K562 (cell line): ENCODE data around the gene CTDSP2. TPM values are rescaled to one million over a fixed set of nuclear protein-coding genes. Genes with fewer than 3 reads are reported as not detected.

Source experiments
- ATAC-seq: fragments of 200-7000 bp; cut with Tn5 transposase; 3 replicates; pipeline ENCODE4 v1.9.1; 2020; ENCODE audit warnings: moderate library complexity
- BruUV-seq: library from RNA; stranded (reverse); fragments of 400-500 nt; replicated peaks from 2 replicates; lab custom pipeline; 2021; lab: Mats Ljungman, UMichigan
- CTCF ChIA-PET: fragments of 300-600 bp; formaldehyde crosslinking; extraction: SDS; loops from one replicate; lab custom pipeline; 2021; ENCODE audit warnings: low intra/inter-chr PET ratio; lab: Yijun Ruan, JAX
- POLR2A ChIA-PET: fragments of 300-600, 350-650 bp; sonication (Branson Sonifier 250); formaldehyde crosslinking; extraction: SDS; loops from one replicate; lab custom pipeline; 2021; ENCODE audit warnings: antibody characterized with exemption, inconsistent platforms; lab: Yijun Ruan, JAX
- DNase-seq, 4 experiments: peaks; one replicate each; pipeline versions ENCODE4 v3.0.0 to v3.0.0-alpha.2; 2011 to 2018; ENCODE audit warnings: low spot score in 3 of 4, mixed read lengths in 3 of 4; ENCODE audit errors: extremely low read depth in 1 of 4
- FAIRE-seq: peaks from 2 replicates; lab custom pipeline; 2011; peaks lifted over from hg19 to GRCh38; lab: Jason Lieb, UNC
- H2AFZ ChIP-seq: 2 replicates; pipeline ENCODE4 v1.6.0; 2011; ENCODE audit warnings: low read depth, low read length, control low read depth, inconsistent platforms
- H3K27ac ChIP-seq: fragments of 200-600 bp; 3 replicates; pipeline ENCODE4 v1.8.0; 2011; ENCODE audit warnings: low read depth, mild to moderate bottlenecking, control low read depth, inconsistent platforms, low read length, moderate library complexity, mixed read lengths; ENCODE audit errors: extremely low read depth
- H3K27me3 ChIP-seq, 2 experiments: fragments of 300-600 bp in 1 of 2; 2 replicates in 1 of 2; 3 replicates in 1 of 2; pipeline versions ENCODE4 v1.6.0 to v1.8.0; 2011; ENCODE audit warnings: inconsistent platforms in 2 of 2, low read length in 2 of 2, mild to moderate bottlenecking in 1 of 2, mixed read lengths in 1 of 2, moderate library complexity in 1 of 2; ENCODE audit not compliant: control insufficient read depth in 2 of 2, insufficient read depth in 2 of 2
- H3K36me3 ChIP-seq: fragments of 300-600 bp; 3 replicates; pipeline ENCODE4 v1.8.0; 2011; ENCODE audit warnings: mild to moderate bottlenecking, low read length, inconsistent platforms; ENCODE audit not compliant: control insufficient read depth, insufficient read depth
- H3K4me1 ChIP-seq, 2 experiments: fragments of 200-600 bp in 1 of 2; replicated peaks in 1 of 2; 2 replicates in 1 of 2; 3 replicates in 1 of 2; pipeline versions ENCODE4 v1.5.1 to v1.8.0; 2011; ENCODE audit warnings: inconsistent platforms in 2 of 2, low read length in 2 of 2, mild to moderate bottlenecking in 1 of 2, mixed read lengths in 1 of 2, moderate library complexity in 1 of 2; ENCODE audit not compliant: control insufficient read depth in 2 of 2, insufficient read depth in 2 of 2
- H3K4me2 ChIP-seq: 2 replicates; pipeline ENCODE4 v1.6.1; 2011; ENCODE audit warnings: low read length, control low read depth, inconsistent platforms, mixed read lengths; ENCODE audit not compliant: insufficient read depth
- H3K4me3 ChIP-seq: fragments of 200-600 bp; sonication (generic), shearing (Covaris generic); 2 replicates; pipeline ENCODE4 v1.5.1; 2016; ENCODE audit warnings: control low read depth, inconsistent platforms
- H3K79me2 ChIP-seq: fragments of 200-600 bp; 3 replicates; pipeline ENCODE4 v1.8.0; 2011; ENCODE audit warnings: low read length, inconsistent platforms; ENCODE audit not compliant: control insufficient read depth, insufficient read depth
- H3K9ac ChIP-seq, 2 experiments: 2 replicates each; pipeline versions ENCODE4 v1.6.0 to v1.6.1; 2011; ENCODE audit warnings: low read depth in 2 of 2, low read length in 2 of 2, control low read depth in 1 of 2, inconsistent platforms in 1 of 2, mild to moderate bottlenecking in 1 of 2, mixed read lengths in 1 of 2; ENCODE audit not compliant: insufficient read depth in 1 of 2
- H3K9me1 ChIP-seq: one replicate; pipeline ENCODE4 v1.6.0; 2011; ENCODE audit warnings: inconsistent platforms, mild to moderate bottlenecking, low read length, moderate library complexity; ENCODE audit not compliant: control insufficient read depth, insufficient read depth
- H3K9me3 ChIP-seq: replicated peaks from 2 replicates; pipeline ENCODE4 v1.5.1; 2011; ENCODE audit warnings: low read depth, low read length, inconsistent platforms; ENCODE audit not compliant: control insufficient read depth, insufficient read depth
- H4K20me1 ChIP-seq: replicated peaks from 2 replicates; pipeline ENCODE4 v1.6.1; 2011; ENCODE audit warnings: low read length, inconsistent platforms, mixed read lengths; ENCODE audit not compliant: control insufficient read depth, insufficient read depth
- ARID1B ChIP-seq: fragments of 450-650 bp; IDR thresholded peaks from 2 replicates; pipeline ENCODE4 v1.6.1; 2016; ENCODE audit warnings: antibody characterized with exemption, mild to moderate bottlenecking, inconsistent platforms
- ATF7 ChIP-seq: fragments of 450-650 bp; IDR thresholded peaks from 2 replicates; pipeline ENCODE4 v1.7.1; 2014; ENCODE audit warnings: mild to moderate bottlenecking, moderate library complexity
- BACH1 ChIP-seq: fragments of 200-800 bp; sonication (Bioruptor generic); IDR thresholded peaks from 2 replicates; pipeline ENCODE4 v1.6.1; 2016; ENCODE audit warnings: missing genetic modification characterization, missing compliant biosample characterization
- DACH1 ChIP-seq: fragments of 450-650 bp; IDR thresholded peaks from 2 replicates; pipeline ENCODE4 v1.6.1; 2018; ENCODE audit not compliant: partially characterized antibody
- DIDO1 ChIP-seq: fragments of 450-650 bp; IDR thresholded peaks from 2 replicates; pipeline ENCODE4 v1.6.1; 2016; ENCODE audit warnings: low read depth, missing biosample characterization, missing genetic modification characterization
- DPF2 ChIP-seq: fragments of 450-650 bp; IDR thresholded peaks from 2 replicates; pipeline ENCODE4 v1.6.1; 2016
- FOS ChIP-seq: IDR thresholded peaks from 3 replicates; pipeline ENCODE4 v1.6.1; 2011; ENCODE audit not compliant: insufficient read length; ENCODE audit errors: extremely low read depth
- FOSL1 ChIP-seq: fragments of 200-800 bp; sonication (Bioruptor generic); conservative IDR thresholded peaks from 2 replicates; pipeline ENCODE4 v1.6.1; 2016; ENCODE audit warnings: missing genetic modification characterization, missing compliant biosample characterization
- GABPA ChIP-seq: fragments of 200-800 bp; sonication (Bioruptor generic); conservative IDR thresholded peaks from 2 replicates; pipeline ENCODE4 v1.6.1; 2016; ENCODE audit warnings: low read depth, missing genetic modification characterization, missing compliant biosample characterization
- HDGF ChIP-seq: fragments of 450-650 bp; IDR thresholded peaks from 2 replicates; pipeline ENCODE4 v1.6.1; 2016
- HNRNPK ChIP-seq: fragments of 200-400 bp; formaldehyde crosslinking; IDR thresholded peaks from one replicate; pipeline ENCODE4 v1.6.1; 2018; ENCODE audit warnings: mild to moderate bottlenecking, low read depth, low read length; ENCODE audit not compliant: poor library complexity, severe bottlenecking
- JUN ChIP-seq, 2 experiments: sonication (generic) in 1 of 2; formaldehyde crosslinking in 1 of 2; IDR thresholded peaks; 2 replicates each; pipeline versions ENCODE4 v1.6.1 to v1.8.0; 2012 to 2022; ENCODE audit warnings: borderline replicate concordance in 2 of 2, mild to moderate bottlenecking in 2 of 2, improper control_type of control experiment in 1 of 2, low read depth in 1 of 2, low read length in 1 of 2, missing genetic modification reagents in 1 of 2
- JUND ChIP-seq, 2 experiments: IDR thresholded peaks; 2 replicates in 1 of 2; 3 replicates in 1 of 2; pipeline ENCODE4 v1.6.1; 2011; ENCODE audit warnings: borderline replicate concordance in 2 of 2, low read depth in 2 of 2, low read length in 2 of 2, improper control_type of control experiment in 1 of 2, missing biosample characterization in 1 of 2, missing genetic modification characterization in 1 of 2, missing genetic modification reagents in 1 of 2
- RB1 ChIP-seq: fragments of 450-650 bp; IDR thresholded peaks from 2 replicates; pipeline ENCODE4 v1.6.1; 2017; ENCODE audit warnings: low read depth, mild to moderate bottlenecking
- RCOR1 ChIP-seq, 2 experiments: IDR thresholded peaks; 2 replicates each; pipeline ENCODE4 v1.6.1; 2012; ENCODE audit warnings: low read depth in 2 of 2, low read length in 2 of 2, borderline replicate concordance in 1 of 2, improper control_type of control experiment in 1 of 2
- SMARCA4 ChIP-seq: fragments of 450-650 bp; IDR thresholded peaks from 2 replicates; pipeline ENCODE4 v1.6.1; 2016
- SMARCE1 ChIP-seq: fragments of 450-650 bp; IDR thresholded peaks from 2 replicates; pipeline ENCODE4 v1.7.1; 2016; ENCODE audit warnings: mild to moderate bottlenecking
- SRSF1 ChIP-seq: fragments of 200-400 bp; formaldehyde crosslinking; IDR thresholded peaks from 2 replicates; pipeline ENCODE4 v1.6.1; 2017; ENCODE audit warnings: mild to moderate bottlenecking, low read depth, low read length, moderate library complexity
- STAT5A ChIP-seq: IDR thresholded peaks from 2 replicates; pipeline ENCODE4 v1.6.1; 2012; ENCODE audit warnings: low read length, inconsistent platforms, borderline replicate concordance
- STAT5B ChIP-seq: fragments of 250-450 bp; sonication (Bioruptor Pico); IDR thresholded peaks from 2 replicates; pipeline ENCODE4 v1.8.0; 2021; ENCODE audit warnings: mild to moderate bottlenecking, inconsistent platforms
- TFAM ChIP-seq: fragments of 250-450 bp; sonication (Bioruptor Pico); conservative IDR thresholded peaks from 2 replicates; pipeline ENCODE4 v1.5.0; 2021; ENCODE audit warnings: mild to moderate bottlenecking, moderate library complexity
- ZC3H11A ChIP-seq: IDR thresholded peaks from 2 replicates; pipeline ENCODE4 v1.6.1; 2012; ENCODE audit warnings: low read depth, low read length, improper control_type of control experiment
- ZKSCAN3 ChIP-seq: fragments of 250-450 bp; sonication (Bioruptor Pico); IDR thresholded peaks from 2 replicates; pipeline ENCODE4 v1.4.0; 2020
- ZNF408 ChIP-seq: fragments of 250-450 bp; sonication (Bioruptor Pico); IDR thresholded peaks from 2 replicates; pipeline ENCODE4 v1.4.0; 2020; ENCODE audit warnings: low read depth, mild to moderate bottlenecking, moderate library complexity
- ZNF77 ChIP-seq: fragments of 250-450 bp; sonication (Bioruptor Pico); IDR thresholded peaks from 2 replicates; pipeline ENCODE4 v1.5.0; 2020
- WGBS: fragments of 100-300 bp; shearing (Covaris generic); methylation state at CpG from one replicate; pipeline ENCODE4 v1.1.6; 2016; ENCODE audit warnings: low coverage, mixed read lengths; ENCODE audit not compliant: insufficient coverage; ENCODE audit errors: missing lambda C conversion rate; 5-methylcytosine and 5-hydroxymethylcytosine counted together
- in situ Hi-C: fragments of 300-500 bp; cut with MboI; formaldehyde crosslinking; loops from 4 replicates; pipeline ENCODE4 v1.15.0; 2018; ENCODE audit warnings: inconsistent platforms, mixed read lengths
- intact Hi-C: fragments of 100-400 bp; cut with micrococcal nuclease; formaldehyde crosslinking; loops from 2 replicates; pipeline ENCODE4 v1.14.2; 2022
- polyA plus RNA-seq, 8 experiments: library from polyadenylated mRNA; depleted of rRNA in 4 of 8; stranded (reverse) in 5 of 8; unstranded in 3 of 8; fragments of >200 nt; fragmentation: Nextera tagmentation in 2 of 8; fragmentation: Illumina TruSeq in 1 of 8; extraction: Ambion mirVana in 2 of 8; extraction: Trizol in 1 of 8; gene quantifications; 2 replicates each; pipeline versions ENCODE4 v1.2.1 to v1.2.3, GENCODE V29; 2011 to 2014; ENCODE audit warnings: inconsistent platforms in 1 of 8, missing spikeins in 1 of 8
- total RNA-seq, 7 experiments: library from RNA; depleted of rRNA in 6 of 7; stranded (reverse); fragments of >200 nt in 6 of 7; fragmentation: Illumina TruSeq in 2 of 7; extraction: Trizol in 2 of 7; gene quantifications; 2 replicates each; pipeline versions ENCODE4 v1.2.1 to v1.2.3, GENCODE V29; 2011 to 2021; ENCODE audit warnings: low replicate concordance in 1 of 7
- TF ChIP-seq, protein P1 (sequence below), 2 experiments: fragments of 450-650 bp in 1 of 2; sonication (generic) in 1 of 2; formaldehyde crosslinking in 1 of 2; IDR thresholded peaks in 1 of 2; conservative IDR thresholded peaks in 1 of 2; 2 replicates each; pipeline versions ENCODE4 v1.6.1 to v1.8.1; 2016 to 2023; ENCODE audit warnings: mild to moderate bottlenecking in 2 of 2, moderate library complexity in 2 of 2, inconsistent platforms in 1 of 2, missing genetic modification reagents in 1 of 2

The CTDSP2 gene
- total and polyA plus RNA-seq, 9 of the 15 experiments (the other 6 are each of a cell fraction or from before 2014, with no cell fraction given), result 20.4 to 108 (median 47.7) TPM

DNA sequence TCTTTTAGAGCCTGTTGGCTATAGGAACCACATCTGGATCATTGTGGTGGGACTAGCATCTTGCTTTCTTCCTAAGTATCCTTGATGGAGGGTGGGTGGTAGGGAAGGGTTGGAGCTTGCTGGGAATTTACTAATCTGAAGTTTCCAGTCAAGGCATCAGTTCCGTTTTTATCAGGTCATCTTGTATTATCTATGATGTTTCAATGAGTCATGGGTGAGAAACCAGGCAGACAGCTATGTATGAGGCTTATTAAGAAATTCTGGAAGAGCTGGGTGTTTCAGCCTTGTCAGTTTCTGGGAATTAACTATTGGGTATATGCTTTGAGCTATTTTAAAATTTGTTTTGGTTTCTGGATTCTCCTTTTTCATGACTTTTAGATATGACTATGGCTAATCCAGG is 52.6 kb downstream of the CTDSP2 start:
- no peak for DNase-seq
- WGBS, result 0% methylated on average over 1 of the region's 1 CpG
- Histone ChIP-seq H3K4me2 (no peak overlapping the region), H3K9me1 (no peaks in the 10 kb centered on the region), H3K27me3 (no peaks in the 10 kb centered on the region), H3K9me3 (no peaks in the 10 kb centered on the region), H3K4me1 (peaks cover 2 to 4% of the 10 kb centered on the region in 2 experiments; a peak in 2 of 5 replicates), H4K20me1 (no peaks in the 10 kb centered on the region), H2AFZ (no peak overlapping the region), H3K4me3 (no peak overlapping the region), H3K79me2 (peaks cover 4% of the 10 kb centered on the region; the same call in 1 of the 3 replicates), H3K9ac (no peak overlapping the region), H3K36me3 (peaks cover 79% of the 10 kb centered on the region), H3K27ac (peak overlapping the region; percentile 10; the same call in 1 of the 3 replicates)
- intact Hi-C loops (no loop called here), in situ Hi-C loops (no loop called here)
- peak; percentile 61 for FAIRE-seq
- ChIA-PET POLR2A (interaction anchor here (0.6 to 2.1 kb wide), 6 partner anchors 9 to 229 kb away, joined by 4 to 7 read pairs (median 5); partner anchors contain the start of gene TSFM), CTCF (no interaction called here)
- ATAC-seq, result no peak
- no TSS peak for BruUV-seq
- TF ChIP-seq SMARCA4 (peak; percentile 66), ZNF77 (CRISPR knock-in tag) (no peak), JUND (IDR thresholded peaks at IDR 0.05; ENCODE audit: borderline replicate concordance, low read depth, low read length) (peak; percentile 82), JUND (tag; IDR thresholded peaks at IDR 0.05; ENCODE audit: borderline replicate concordance, low read depth, low read length) (peak; percentile 73; the same call in 1 of the 3 replicates), SMARCE1 (peak; percentile 70; the same call in 1 of the 2 replicates), ZNF408 (CRISPR knock-in tag) (no peak), FOS (peak; percentile 24), SRSF1 (no peak), STAT5B (no peak), FOSL1 (peak; percentile 96), RCOR1 (IDR thresholded peaks at IDR 0.05; ENCODE audit: borderline replicate concordance in 1 of 2, low read depth in 2 of 2, low read length in 2 of 2) (no peak), DIDO1 (tag) (no peak), GABPA (no peak), ZKSCAN3 (CRISPR knock-in tag) (no peak), DPF2 (0 out of 2 replicates have a peak, but pooled peaks have one; percentile 43), TFAM (no peak), ZC3H11A (no peak), HDGF (no peak), JUN (IDR thresholded peaks at IDR 0.05; ENCODE audit: borderline replicate concordance, low read depth, low read length) (peak; percentile 70), JUN (CRISPR knock-in tag; IDR thresholded peaks at IDR 0.05; ENCODE audit: borderline replicate concordance) (no peak), BACH1 (tag) (no peak), ATF7 (no peak), RB1 (no peak), HNRNPK (no peak), STAT5A (no peak), DACH1 (no peak), ARID1B (peak; percentile 68)
- TF ChIP-seq, protein P1, sequence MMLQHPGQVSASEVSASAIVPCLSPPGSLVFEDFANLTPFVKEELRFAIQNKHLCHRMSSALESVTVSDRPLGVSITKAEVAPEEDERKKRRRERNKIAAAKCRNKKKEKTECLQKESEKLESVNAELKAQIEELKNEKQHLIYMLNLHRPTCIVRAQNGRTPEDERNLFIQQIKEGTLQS (IDR thresholded peaks at IDR 0.05), result peak; percentile 67
- TF ChIP-seq, protein P1 (CRISPR knock-in tag; conservative IDR thresholded peaks at IDR 0.05), result no peak
